ENCODE data around the gene MYO1E. TPM values are rescaled to one million over a fixed set of nuclear protein-coding genes. Genes with fewer than 3 reads are reported as not detected.

MYO1E gene
- total RNA-seq, 1 experiment from 2014 or later: 83.6 TPM

DNA sequence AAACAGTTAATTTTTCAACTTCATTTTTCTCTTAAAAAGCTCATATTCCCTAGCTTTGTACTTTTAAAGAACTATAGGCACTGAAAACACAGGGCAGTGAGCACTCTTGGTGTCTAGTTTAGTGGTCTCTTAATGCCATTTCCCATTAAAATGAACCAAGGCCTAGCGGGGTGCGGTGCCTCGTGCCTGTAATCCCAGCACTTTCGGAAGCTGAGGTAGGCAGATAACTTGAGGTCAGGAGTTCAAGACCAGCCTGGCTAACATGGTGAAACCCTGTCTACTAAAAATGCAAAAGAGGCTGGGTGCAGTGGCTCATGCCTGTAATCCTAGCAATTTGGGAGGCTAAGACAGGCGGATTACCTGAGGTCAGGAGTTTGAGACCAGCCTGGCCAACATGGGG is 120.5 kb downstream of the MYO1E start:
- H3K27me3 Mint-ChIP-seq (ENCODE audit: low read depth): no peaks in the 10 kb centered on the region
- ChIA-PET CTCF (no interaction called here), POLR2A (no interaction called here)
- H3K9me3 Mint-ChIP-seq: no peaks in the 10 kb centered on the region
- no peak overlapping the region for H3K27ac Mint-ChIP-seq
- ATAC-seq: no peak
- no peak for TF ChIP-seq SOX15 (CRISPR knock-in tag; IDR thresholded peaks at IDR 0.05)
- no peak for TF ChIP-seq FOXP1 (CRISPR knock-in tag; IDR thresholded peaks at IDR 0.05; ENCODE audit: borderline replicate concordance)
- no peak for TF ChIP-seq CREM (CRISPR knock-in tag; IDR thresholded peaks at IDR 0.05)
- TF ChIP-seq GABPB1 (CRISPR knock-in tag; IDR thresholded peaks at IDR 0.05): no peak
- DNase-seq (ENCODE audit: low spot score): no peak
- peaks cover 3% of the 10 kb centered on the region for H3K4me1 Mint-ChIP-seq
- H3K36me3 Mint-ChIP-seq: peaks cover 6% of the 10 kb centered on the region; the same call in 1 of the 2 replicates
- no peak overlapping the region for H3K4me3 Mint-ChIP-seq

DNA sequence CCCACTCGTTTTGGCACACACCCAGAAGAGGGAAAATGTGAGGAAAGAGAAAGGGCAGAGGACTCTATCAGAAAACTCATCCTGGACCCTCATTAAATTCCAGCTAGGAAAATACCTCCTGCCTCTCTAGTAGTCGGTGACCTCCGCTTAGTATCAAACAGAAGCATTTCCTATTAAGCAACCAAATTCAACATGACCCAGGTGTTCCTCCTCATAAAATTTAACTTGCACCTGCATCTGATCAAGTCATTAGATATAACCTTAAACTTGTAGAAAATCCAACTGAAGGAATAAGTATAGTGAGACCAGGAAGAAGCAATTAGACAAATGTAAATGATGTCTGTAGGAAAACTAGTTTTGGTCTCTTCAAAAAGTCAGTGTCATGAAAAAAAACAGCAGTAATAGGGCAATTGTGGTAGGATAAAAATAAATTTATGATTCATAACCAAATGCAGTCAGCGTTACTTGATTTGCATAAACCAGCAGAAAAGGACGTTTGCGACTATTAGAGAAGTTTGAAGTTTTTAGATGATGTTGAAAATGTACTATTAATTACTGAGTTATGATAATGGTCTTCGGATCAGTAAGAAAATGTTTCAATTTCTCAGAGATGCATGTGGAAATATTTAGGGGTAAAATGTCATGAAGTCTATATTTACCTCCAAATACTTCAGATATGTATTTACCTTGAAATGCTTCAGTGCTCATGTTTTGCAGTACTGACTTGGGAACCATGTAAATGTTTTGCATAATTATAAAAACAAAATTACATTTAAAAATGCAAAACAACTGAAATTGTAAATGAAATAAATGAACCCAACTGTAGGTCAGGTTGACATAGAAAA is 121.4 kb downstream of the MYO1E start:
- H3K36me3 Mint-ChIP-seq: peaks cover 6% of the 10 kb centered on the region; the same call in 1 of the 2 replicates
- CTCF ChIA-PET: no interaction called here

More for the DNA sequence above, 121.4 kb downstream of the MYO1E start:
- ATAC-seq: no peak
- Mint-ChIP-seq H3K4me1 (peaks cover 3% of the 10 kb centered on the region), H3K9me3 (no peaks in the 10 kb centered on the region), H3K27me3 (ENCODE audit: low read depth) (no peaks in the 10 kb centered on the region), H3K4me3 (no peak overlapping the region), H3K27ac (no peak overlapping the region)
- no peak for TF ChIP-seq ZNF317 (CRISPR knock-in tag; IDR thresholded peaks at IDR 0.05; ENCODE audit: borderline replicate concordance, low read depth)
- TF ChIP-seq IRF2 (CRISPR knock-in tag; IDR thresholded peaks at IDR 0.05; ENCODE audit: borderline replicate concordance, low read depth): no peak
- TF ChIP-seq, protein P1, sequence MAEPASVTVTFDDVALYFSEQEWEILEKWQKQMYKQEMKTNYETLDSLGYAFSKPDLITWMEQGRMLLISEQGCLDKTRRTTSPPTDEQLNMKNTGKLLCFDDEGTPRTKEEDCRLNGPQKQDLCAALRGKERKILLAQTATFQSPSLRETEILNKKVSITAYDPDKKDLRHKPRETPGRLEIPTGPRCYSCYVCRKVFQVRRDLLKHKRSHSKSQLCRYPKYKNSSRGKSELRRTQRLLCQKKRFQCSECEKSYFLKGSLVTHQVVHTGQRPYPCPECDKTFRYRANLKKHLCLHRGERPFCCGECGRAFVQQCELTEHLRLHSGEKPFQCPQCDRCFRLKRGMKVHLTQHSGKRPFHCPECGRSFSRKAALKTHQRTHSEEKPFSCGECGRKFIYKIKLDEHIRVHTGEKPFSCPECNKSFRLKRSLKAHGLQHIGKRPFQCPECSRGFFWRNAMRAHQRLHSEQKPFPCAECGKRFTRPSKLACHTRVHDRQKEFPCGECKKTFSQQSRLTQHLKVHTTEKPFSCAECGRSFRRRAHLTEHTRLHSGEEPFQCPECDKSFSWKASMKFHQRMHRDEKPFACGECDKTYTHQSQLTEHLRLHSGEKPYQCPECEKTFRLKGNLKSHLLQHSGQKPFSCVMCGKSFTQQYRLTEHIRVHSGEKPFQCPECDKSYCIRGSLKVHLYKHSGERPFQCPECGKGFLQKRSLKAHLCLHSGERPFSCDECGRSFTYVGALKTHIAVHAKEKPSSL (CRISPR knock-in tag; conservative IDR thresholded peaks at IDR 0.05): no peak
- no peak for TF ChIP-seq SMAD3 (CRISPR knock-in tag; IDR thresholded peaks at IDR 0.05; ENCODE audit: borderline replicate concordance)
- TF ChIP-seq TEAD1 (CRISPR knock-in tag; IDR thresholded peaks at IDR 0.05): no peak
- TF ChIP-seq, protein P2, sequence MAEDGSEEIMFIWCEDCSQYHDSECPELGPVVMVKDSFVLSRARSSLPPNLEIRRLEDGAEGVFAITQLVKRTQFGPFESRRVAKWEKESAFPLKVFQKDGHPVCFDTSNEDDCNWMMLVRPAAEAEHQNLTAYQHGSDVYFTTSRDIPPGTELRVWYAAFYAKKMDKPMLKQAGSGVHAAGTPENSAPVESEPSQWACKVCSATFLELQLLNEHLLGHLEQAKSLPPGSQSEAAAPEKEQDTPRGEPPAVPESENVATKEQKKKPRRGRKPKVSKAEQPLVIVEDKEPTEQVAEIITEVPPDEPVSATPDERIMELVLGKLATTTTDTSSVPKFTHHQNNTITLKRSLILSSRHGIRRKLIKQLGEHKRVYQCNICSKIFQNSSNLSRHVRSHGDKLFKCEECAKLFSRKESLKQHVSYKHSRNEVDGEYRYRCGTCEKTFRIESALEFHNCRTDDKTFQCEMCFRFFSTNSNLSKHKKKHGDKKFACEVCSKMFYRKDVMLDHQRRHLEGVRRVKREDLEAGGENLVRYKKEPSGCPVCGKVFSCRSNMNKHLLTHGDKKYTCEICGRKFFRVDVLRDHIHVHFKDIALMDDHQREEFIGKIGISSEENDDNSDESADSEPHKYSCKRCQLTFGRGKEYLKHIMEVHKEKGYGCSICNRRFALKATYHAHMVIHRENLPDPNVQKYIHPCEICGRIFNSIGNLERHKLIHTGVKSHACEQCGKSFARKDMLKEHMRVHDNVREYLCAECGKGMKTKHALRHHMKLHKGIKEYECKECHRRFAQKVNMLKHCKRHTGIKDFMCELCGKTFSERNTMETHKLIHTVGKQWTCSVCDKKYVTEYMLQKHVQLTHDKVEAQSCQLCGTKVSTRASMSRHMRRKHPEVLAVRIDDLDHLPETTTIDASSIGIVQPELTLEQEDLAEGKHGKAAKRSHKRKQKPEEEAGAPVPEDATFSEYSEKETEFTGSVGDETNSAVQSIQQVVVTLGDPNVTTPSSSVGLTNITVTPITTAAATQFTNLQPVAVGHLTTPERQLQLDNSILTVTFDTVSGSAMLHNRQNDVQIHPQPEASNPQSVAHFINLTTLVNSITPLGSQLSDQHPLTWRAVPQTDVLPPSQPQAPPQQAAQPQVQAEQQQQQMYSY (CRISPR knock-in tag; IDR thresholded peaks at IDR 0.05): no peak
- no peak for TF ChIP-seq ESRRA (CRISPR knock-in tag; IDR thresholded peaks at IDR 0.05; ENCODE audit: borderline replicate concordance)
- no peak for TF ChIP-seq KAT7 (CRISPR knock-in tag; IDR thresholded peaks at IDR 0.05; ENCODE audit: borderline replicate concordance)
- TF ChIP-seq, protein P3, sequence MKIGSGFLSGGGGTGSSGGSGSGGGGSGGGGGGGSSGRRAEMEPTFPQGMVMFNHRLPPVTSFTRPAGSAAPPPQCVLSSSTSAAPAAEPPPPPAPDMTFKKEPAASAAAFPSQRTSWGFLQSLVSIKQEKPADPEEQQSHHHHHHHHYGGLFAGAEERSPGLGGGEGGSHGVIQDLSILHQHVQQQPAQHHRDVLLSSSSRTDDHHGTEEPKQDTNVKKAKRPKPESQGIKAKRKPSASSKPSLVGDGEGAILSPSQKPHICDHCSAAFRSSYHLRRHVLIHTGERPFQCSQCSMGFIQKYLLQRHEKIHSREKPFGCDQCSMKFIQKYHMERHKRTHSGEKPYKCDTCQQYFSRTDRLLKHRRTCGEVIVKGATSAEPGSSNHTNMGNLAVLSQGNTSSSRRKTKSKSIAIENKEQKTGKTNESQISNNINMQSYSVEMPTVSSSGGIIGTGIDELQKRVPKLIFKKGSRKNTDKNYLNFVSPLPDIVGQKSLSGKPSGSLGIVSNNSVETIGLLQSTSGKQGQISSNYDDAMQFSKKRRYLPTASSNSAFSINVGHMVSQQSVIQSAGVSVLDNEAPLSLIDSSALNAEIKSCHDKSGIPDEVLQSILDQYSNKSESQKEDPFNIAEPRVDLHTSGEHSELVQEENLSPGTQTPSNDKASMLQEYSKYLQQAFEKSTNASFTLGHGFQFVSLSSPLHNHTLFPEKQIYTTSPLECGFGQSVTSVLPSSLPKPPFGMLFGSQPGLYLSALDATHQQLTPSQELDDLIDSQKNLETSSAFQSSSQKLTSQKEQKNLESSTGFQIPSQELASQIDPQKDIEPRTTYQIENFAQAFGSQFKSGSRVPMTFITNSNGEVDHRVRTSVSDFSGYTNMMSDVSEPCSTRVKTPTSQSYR (CRISPR knock-in tag; IDR thresholded peaks at IDR 0.05): no peak
- TF ChIP-seq, protein P4, sequence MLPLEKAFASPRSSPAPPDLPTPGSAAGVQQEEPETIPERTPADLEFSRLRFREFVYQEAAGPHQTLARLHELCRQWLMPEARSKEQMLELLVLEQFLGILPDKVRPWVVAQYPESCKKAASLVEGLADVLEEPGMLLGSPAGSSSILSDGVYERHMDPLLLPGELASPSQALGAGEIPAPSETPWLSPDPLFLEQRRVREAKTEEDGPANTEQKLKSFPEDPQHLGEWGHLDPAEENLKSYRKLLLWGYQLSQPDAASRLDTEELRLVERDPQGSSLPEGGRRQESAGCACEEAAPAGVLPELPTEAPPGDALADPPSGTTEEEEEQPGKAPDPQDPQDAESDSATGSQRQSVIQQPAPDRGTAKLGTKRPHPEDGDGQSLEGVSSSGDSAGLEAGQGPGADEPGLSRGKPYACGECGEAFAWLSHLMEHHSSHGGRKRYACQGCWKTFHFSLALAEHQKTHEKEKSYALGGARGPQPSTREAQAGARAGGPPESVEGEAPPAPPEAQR (CRISPR knock-in tag; IDR thresholded peaks at IDR 0.05): no peak
- TF ChIP-seq, protein P5, sequence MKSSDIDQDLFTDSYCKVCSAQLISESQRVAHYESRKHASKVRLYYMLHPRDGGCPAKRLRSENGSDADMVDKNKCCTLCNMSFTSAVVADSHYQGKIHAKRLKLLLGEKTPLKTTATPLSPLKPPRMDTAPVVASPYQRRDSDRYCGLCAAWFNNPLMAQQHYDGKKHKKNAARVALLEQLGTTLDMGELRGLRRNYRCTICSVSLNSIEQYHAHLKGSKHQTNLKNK (CRISPR knock-in tag; IDR thresholded peaks at IDR 0.05): no peak
- TF ChIP-seq, protein P6, sequence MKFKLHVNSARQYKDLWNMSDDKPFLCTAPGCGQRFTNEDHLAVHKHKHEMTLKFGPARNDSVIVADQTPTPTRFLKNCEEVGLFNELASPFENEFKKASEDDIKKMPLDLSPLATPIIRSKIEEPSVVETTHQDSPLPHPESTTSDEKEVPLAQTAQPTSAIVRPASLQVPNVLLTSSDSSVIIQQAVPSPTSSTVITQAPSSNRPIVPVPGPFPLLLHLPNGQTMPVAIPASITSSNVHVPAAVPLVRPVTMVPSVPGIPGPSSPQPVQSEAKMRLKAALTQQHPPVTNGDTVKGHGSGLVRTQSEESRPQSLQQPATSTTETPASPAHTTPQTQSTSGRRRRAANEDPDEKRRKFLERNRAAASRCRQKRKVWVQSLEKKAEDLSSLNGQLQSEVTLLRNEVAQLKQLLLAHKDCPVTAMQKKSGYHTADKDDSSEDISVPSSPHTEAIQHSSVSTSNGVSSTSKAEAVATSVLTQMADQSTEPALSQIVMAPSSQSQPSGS (CRISPR knock-in tag; IDR thresholded peaks at IDR 0.05; ENCODE audit: borderline replicate concordance, low read depth): no peak
- no peak for TF ChIP-seq ZBTB21 (CRISPR knock-in tag; IDR thresholded peaks at IDR 0.05; ENCODE audit: borderline replicate concordance)
- DNase-seq (ENCODE audit: low spot score): no peak
- POLR2A ChIA-PET: no interaction called here
